Endometrial microvascular endothelial cells (primary cell): ENCODE measurements around the gene PPP1R9B. TPM values are rescaled to one million over a fixed set of nuclear protein-coding genes. Genes with fewer than 3 reads are reported as not detected.

ENCODE experiments used
- in situ Hi-C: cut with HindIII; loops from 2 replicates; pipeline ENCODE4 v1.10.0; 2017; ENCODE audit warnings: low sequenced_read_pairs, low pct_unique_long_range_greater_than_20kb; ENCODE audit errors: inconsistent ontology term
- total RNA-seq: library from RNA; depleted of rRNA; stranded (reverse); fragments of >200 nt; gene quantifications from one replicate; pipeline ENCODE4 v1.2.3, GENCODE V29; 2015; ENCODE audit errors: inconsistent ontology term

Gene PPP1R9B
- total RNA-seq, 1 donor from 2014 or later, result 28.3 TPM

GRCh38 chr17:50163843-50164696, 13.6 kb upstream of the PPP1R9B start:
- in situ Hi-C loops, result no loop called here

- in situ Hi-C loops, result no loop called here
Observed at GRCh38 chr17:50162466-50163254, 12.2 kb upstream of the PPP1R9B start.

GRCh38 chr17:50161911-50162288, 11.4 kb upstream of the PPP1R9B start:
- in situ Hi-C loops, result no loop called here

- in situ Hi-C loops, result no loop called here
Observed at GRCh38 chr17:50161023-50161910, 10.8 kb upstream of the PPP1R9B start.

GRCh38 chr17:50157891-50158290, 7.4 kb upstream of the PPP1R9B start:
- in situ Hi-C loops, result no loop called here

- in situ Hi-C loops, result no loop called here
Observed at GRCh38 chr17:50155115-50155819, 4.8 kb upstream of the PPP1R9B start.

- in situ Hi-C loops, result no loop called here
Observed at GRCh38 chr17:50154604-50155003, 4.1 kb upstream of the PPP1R9B start.

GRCh38 chr17:50153650-50154575, 3.4 kb upstream of the PPP1R9B start:
- in situ Hi-C loops, result no loop called here

GRCh38 chr17:50152736-50153135, 2.3 kb upstream of the PPP1R9B start:
- in situ Hi-C loops, result no loop called here

GRCh38 chr17:50151937-50152547, 1.6 kb upstream of the PPP1R9B start:
- in situ Hi-C loops, result no loop called here

GRCh38 chr17:50151041-50151936, 812 bp upstream of the PPP1R9B start:
- in situ Hi-C loops, result no loop called here

- in situ Hi-C loops, result no loop called here
Observed at GRCh38 chr17:50149417-50150353, 792 bp downstream of the PPP1R9B start.

- in situ Hi-C loops, result no loop called here
Observed at GRCh38 chr17:50149091-50149416, 1.4 kb downstream of the PPP1R9B start.

GRCh38 chr17:50148226-50149090, 2.0 kb downstream of the PPP1R9B start:
- in situ Hi-C loops, result no loop called here

- in situ Hi-C loops, result no loop called here
Observed at GRCh38 chr17:50147841-50148225, 2.6 kb downstream of the PPP1R9B start.
